Measurements from ENCODE around the gene ADGRL3.
"Not testable (repeated sequence)": the region's sequence is repeated elsewhere in the genome, so short reads cannot be mapped to it uniquely, and the experiment has no call there.

The ADGRL3 gene

DNA sequence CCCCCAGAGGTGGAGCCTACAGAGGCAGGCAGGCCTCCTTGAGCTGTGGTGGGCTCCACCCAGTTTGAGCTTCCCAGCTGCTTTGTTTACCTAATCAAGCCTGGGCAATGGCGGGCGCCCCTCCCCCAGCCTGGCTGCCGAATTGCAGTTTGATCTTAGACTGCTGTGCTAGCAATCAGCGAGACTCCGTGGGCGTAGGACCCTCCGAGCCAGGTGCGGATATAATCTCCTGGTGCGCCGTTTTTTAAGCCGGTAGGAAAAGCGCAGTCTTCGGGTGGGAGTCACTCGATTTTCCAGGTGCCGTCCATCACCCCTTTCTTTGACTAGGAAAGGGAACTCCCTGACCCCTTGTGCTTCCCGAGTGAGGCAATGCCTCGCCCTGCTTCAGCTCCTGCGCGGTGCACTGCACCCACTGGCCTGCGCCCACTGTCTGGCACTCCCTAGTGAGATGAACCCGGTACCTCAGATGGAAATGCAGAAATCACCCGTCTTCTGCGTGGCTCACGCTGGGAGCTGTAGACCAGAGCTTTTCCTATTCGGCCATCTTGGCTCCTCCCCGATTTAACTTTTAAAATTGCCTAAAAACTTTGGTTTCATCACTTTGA is 446.7 kb downstream of the ADGRL3 start:
- peak in 2 of 42 donors; percentile 19 to 41 for DNase-seq
- intact Hi-C loops (cut with DNase I), result not testable (repeated sequence)

DNA sequence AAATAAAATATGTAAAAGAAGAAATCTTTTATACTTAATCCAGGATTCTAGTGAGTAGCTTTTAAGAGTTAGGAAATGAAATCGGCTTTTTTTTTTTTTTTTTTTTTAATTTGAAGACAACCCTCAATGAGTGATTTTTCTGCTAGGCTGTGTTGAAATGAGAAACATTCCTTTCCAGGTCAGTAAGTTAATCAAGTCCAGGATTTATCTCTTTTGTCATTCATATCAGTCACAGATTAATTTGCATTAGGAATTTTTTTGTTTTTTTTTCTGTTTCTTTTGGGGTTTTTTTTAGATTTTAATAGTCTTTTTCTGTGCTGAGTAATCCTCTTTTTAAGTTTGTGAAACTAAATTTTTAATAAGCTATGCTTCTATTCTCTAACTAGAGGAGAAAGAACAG is 448.1 kb downstream of the ADGRL3 start:
- intact Hi-C loops (cut with DNase I), result no loop called here

DNA sequence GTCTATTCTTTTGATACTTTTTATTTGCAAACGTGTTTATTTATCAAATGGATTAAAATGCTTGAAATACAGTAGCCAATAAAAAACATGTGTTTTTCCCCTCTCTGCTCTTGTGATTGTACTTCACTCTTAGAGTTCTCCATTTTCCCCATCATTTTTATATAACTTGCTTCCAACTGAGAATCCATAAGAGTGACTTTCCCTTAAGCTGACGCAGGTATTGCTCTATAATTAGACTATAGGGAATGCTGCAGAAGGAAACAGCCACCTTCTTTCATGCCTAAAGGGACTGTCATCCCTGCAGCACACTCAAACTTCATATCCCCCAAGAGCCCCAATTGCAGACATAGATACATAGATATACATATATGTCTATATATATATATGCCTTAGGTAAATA is 456.9 kb downstream of the ADGRL3 start:
- DNase-seq, result no peak
- intact Hi-C loops (cut with DNase I), result no loop called here

More for the DNA sequence above, 448.1 kb downstream of the ADGRL3 start:
- no peak for DNase-seq

DNA sequence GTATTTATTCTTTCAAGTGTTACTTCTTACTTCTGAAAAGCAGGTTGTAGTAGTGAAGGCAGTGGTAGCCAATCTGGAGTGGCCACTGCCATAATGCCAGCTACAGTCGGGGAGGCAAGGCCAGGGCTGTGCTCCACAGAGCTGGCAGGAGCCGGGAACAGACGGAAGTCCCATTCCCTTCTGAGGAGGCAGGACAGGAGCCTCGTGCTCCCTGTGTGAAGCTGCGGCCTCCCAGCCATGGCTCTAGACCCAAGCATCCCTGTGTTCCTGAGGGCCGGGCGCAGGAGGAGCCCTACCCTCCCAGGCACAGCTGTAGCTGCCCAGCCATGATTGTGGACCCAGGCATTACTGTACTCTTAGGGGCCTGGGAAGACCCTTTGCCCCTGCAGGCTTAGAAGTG is 461.8 kb downstream of the ADGRL3 start:
- DNase-seq, result no peak
- intact Hi-C loops (cut with DNase I), result no loop called here

DNA sequence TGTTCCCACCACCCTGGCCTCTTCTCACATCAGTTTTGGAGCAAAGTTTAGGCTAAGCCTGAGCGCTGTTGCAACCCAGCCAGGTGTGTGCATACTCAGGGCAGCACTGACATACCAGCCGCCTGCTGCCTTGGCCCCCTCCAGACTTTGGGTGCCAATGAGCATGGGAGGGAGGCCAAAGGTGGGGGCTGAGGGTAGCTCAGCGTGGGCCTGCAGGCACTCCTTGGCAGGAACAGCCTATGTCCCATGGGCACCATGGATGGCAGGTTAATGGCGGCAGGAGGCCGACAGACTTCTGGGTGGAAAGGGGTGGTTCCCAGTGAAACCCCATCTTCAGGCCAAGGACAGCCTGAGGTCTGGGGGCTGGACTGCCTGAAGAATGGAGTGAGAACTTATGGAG is 462.2 kb downstream of the ADGRL3 start:
- intact Hi-C loops (cut with DNase I), result no loop called here
- DNase-seq, result no peak

DNA sequence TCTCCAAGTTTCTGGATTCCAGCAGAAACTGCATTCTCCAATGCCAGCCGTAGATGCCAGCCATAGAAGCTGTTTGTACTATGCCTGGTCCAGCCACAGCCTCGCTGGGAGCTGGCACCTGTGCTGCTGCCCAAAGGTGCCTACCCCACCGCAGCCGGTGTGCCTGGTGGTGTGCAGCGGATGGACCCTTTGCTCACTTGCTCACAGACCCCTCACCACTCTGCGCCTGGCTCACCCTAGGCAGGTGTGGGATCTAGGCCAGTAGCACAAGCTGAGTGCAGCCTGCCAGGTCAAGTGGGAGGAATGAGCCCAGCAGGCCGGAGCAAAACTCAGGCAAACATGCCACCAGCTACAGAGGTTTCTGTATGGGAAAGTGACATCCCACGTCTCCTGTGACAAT is 463.2 kb downstream of the ADGRL3 start:
- DNase-seq, result no peak
- intact Hi-C loops (cut with DNase I), result no loop called here

DNA sequence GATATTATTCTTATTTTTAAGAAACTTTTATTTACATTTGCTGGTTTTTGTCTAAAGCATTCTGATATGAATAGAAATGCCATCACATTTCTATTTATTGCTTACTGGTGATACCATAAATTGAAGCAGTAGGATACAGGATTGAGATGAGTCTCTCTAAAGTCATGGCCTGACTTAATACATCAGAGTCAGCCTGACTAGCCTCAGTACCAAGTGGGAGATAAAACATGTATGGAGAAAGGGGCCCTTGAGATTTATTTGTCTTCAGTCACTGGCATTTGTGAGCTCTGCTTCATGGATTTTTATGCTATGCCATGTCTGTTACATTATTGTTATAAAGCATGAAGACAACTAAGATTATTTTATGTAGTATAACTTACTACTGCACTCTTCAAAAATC is 465.5 kb downstream of the ADGRL3 start:
- no peak for DNase-seq
- intact Hi-C loops (cut with DNase I), result no loop called here

DNA sequence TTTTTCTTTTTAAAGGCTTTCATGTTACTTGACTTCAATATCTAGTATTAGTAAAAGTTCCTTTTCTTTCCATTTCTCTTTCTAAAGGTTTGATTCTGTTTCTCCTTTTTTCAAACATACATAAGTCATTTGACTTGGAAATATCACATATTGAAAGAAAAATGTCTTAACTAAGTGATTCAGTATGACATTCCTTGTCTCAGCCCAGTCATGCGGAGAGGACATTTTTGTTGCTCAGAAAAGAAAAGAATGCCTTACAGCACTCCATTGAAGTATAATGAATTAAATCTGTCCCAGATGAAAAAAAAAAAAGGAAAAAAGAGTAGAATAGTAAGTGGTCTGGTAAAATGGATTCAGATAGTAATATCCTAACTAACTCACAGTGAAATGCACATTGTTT is 466.1 kb downstream of the ADGRL3 start:
- intact Hi-C loops (cut with DNase I), result no loop called here
- DNase-seq, result peak in 1 of 42 donors; percentile 13

DNA sequence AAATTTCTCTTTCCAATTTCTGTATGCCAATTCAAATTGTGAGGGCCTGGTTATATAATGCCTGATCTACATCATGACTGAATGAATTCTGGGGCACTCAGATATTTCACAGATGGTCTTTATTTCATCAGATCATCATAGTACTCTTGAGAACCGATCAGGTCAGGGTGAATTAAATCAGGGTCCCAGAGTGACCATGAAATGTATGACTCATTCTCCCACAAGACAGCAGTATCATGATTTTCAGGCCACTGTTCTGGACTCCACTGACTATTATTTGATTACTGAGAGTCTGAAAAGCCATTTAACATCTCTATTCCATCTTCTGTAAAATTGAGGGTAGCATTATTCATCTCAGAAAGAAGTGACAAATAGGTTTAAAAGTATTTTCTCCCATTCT is 471.5 kb downstream of the ADGRL3 start:
- no peak for DNase-seq
- intact Hi-C loops (cut with DNase I), result no loop called here

DNA sequence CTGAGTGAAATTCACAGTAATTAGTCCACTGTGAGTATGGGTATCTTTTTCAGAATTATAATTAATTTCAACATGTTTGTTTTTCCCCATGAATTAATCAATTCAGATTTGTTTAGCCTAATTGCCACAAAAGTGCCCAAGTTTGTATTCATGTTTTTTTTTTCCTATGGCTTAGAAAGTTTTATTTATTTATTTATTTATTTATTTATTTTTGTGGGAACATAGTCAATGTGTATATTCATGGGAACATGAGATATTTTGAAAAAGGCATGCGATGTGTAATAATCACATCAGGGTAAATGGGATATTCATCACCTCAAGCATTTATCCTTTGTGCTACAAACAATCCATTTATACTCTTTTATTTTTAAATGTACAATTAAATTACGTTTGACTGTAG is 475.3 kb downstream of the ADGRL3 start:
- intact Hi-C loops (cut with DNase I), result no loop called here
- DNase-seq, result no peak

DNA sequence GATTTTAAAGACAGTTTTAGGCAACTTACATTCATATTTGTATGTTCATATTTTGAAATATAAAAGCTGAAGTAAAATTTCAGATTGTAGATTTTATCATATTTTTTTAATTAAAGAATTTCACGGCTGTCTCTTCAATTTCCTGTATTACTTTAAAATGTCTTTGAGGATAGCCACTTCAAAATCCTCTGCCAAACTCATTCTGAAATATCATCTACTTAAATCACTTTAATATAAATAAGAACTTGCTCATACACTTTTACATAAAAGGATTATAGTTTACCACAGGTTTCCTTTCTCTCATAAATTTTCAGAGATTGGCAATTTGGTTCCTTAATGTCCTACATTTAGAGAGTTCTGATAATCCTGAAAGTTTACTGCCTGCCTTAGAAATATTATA is 478.2 kb downstream of the ADGRL3 start:
- no peak for DNase-seq
- intact Hi-C loops (cut with DNase I), result no loop called here

DNA sequence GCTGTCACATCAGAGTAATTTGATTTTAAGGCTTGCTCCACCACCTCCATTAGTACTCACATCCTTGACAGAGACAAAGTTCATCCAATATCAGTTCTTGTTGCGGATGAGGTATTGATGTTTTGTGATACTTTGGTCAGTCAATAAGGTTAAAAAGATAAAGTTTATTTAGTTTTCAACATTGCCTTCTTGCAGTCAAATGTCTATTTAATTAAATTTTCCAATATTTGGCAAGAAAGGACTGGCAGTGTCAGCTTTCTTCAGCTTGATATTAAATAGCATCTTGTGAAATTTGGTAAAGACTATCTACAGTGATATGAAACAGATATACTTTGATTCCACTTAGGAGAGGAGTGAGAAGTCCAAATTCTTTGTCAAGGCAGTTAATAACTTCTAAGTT is 493.4 kb downstream of the ADGRL3 start:
- intact Hi-C loops (cut with DNase I), result no loop called here
- no peak for DNase-seq

DNA sequence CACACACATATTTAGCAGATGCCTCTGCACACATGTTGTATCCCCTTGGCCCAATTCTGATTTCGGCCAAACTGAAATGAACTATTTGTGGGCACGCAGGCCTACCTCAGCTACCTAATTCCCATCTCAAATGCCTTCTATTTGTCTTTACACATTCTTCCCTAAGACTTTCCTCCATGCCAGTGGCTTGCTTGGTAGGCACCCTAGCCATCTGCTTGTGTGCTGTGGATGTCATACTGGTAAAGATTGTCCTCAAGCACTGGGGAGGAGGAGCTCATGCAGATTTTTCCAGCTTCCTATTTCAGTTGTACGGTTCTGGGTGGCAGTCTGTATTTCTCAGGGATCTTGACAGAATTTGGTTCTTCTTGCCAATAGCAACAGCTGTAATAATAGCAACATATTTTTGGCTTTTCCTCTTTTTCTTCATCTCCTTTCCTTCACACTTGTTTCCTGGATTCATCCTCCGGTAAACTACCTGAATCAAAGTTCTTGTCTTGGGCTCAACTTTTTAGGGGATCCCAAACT is 514.3 kb downstream of the ADGRL3 start:
- intact Hi-C loops (cut with DNase I), result no loop called here
- DNase-seq, result no peak

DNA sequence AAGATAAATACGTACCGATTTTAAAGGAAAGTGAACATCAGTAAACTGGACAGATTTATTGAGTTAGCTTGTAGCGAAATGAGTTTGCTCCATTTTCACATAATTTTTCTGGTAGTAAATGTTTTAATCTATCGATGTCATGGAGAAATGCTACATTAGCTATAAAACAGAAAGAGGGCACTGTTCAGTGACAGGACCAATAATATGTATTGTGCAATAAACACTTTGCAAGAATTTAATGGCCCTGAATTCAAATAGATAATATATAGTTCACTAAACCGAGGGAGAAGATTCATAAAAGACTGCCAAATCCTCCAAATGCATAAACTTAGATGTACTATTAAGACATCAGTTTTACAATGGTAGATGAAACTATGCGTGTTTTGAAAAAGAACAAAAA is 516.3 kb downstream of the ADGRL3 start:
- intact Hi-C loops (cut with DNase I), result no loop called here
- no peak for DNase-seq

DNA sequence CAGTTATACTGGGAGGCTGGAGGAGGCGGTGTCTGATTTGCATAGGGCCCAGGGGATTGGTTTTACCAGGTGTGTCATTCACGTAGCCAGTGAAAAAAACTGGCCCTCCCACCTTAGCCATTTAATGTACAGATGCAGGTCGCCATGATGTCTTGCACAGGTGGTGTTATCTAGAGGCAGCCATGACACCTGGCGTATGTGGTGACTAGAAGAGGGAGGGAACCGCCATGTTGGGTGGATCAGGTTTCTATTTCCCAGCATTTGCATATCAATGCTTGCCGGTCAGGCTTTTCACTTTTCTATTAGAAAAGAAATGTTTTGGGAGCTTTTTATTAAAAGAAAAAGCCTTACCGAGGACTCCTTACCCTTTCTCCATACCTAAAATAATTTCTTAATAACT is 523.4 kb downstream of the ADGRL3 start:
- intact Hi-C loops (cut with DNase I), result no loop called here
- DNase-seq, result no peak

DNA sequence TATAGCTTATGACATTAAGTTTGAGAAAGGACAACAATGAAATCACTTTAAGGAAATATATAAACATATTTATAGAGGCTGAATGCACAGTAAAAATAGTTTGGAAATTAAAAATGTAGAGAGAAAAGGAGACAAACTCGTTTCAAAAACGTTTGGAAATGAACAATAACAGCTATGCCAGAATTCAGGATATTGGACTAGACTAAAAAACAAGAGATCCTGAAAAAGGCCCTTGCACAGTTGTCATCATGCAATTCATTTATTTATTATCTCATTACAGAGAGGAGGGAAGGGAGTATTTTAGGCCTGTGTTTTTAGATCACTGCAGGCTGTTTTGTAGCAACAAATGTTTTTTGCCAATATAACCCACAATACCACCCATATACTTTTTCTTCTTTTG is 527.2 kb downstream of the ADGRL3 start:
- no peak for DNase-seq
- intact Hi-C loops (cut with DNase I), result no loop called here

DNA sequence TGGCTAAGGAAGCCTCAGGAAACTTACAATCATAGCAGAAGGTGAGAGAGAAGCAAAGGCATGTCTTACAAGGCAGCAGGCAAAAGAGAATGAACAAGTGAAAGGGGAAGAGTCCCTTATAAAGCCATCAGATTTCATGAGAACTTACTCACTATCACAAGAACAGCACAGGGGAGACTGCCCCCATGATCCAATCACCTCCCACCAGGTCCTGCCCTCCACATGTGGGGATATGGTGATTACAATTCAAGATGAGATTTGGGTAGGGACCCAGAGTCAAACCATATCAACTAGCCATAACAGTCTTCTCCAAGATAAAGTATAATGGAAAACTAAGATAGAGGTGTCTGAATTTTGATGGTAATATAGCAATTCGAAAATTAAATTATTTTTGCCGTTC is 534.3 kb downstream of the ADGRL3 start:
- DNase-seq, result no peak
- intact Hi-C loops (cut with DNase I), result no loop called here

DNA sequence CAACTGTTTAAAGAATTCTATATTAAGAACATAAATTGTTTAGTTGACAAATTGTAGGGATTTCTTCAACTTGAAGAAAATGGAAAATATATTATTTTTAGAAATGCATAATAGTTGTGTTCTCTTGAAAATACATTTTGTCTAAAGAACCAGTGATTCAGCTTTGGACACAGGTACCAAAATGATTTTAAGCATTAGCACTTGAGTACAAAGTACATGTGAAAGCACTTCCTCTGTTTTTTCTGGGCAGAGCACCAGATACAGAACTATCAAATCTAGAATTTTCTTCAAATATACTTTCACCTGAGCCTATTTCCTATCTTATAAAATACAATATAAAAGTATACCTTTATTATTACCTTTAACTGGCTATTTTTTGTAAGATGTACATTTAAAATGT is 539.8 kb downstream of the ADGRL3 start:
- intact Hi-C loops (cut with DNase I), result no loop called here
- no peak for DNase-seq

DNA sequence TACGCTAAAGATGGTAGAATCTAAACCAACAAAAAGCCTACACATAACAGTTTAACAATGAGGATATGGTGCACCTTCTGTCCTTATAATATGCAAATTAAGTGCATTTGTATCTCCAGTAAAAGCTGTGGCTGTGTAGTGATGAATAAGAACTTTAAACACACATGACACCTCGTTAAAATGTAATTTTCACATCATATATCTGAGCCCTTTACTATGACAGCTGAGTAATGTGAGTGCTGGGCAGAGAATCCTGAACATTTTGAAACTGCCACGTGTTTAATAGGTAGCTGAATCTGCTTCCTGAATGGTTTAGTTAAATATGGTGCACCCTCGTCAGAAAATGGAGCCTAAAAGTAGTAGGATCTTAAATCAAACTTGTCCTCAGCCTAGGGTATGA is 540.8 kb downstream of the ADGRL3 start:
- DNase-seq, result peak in 1 of 42 donors; percentile 6
- intact Hi-C loops (cut with DNase I), result no loop called here

DNA sequence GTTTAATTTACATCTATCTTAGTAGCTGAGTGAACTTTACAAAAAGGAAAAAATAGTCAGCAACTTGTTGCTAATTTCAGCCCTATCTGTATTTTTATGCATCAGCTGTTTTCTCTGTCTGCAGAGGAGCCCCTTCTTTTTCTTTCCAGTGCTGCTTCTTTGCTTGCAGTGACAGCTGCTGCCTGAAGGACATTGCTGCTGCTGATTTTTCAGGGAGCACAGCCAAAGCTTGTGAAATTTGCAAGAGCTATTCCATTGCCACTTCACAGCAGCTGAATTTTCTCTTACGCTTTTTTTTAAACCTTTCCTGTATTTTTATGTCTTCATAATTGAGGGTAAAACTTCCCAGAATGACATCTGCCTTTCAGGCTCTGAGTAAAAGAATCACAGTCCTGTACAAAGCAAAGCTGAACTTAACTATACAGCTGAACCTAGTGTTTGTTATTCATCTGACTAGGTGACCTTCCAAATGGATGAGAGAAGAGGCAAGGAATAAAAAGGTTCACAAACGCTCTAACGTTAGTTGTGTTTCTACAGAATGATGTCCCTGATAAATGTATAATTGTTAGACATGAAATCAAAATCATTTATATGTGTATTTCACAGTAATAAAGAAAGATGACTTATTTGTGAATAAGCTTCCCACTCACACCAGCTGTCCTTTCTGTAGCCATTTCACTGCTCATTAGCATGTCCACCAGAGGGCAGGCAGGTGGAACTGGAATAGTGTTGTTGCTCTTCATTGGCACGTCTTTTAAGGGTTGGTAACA is 541.4 kb downstream of the ADGRL3 start:
- intact Hi-C loops (cut with DNase I), result no loop called here
- peak in 19 of 42 donors; percentile 8 to 48 (median 26) for DNase-seq

DNA sequence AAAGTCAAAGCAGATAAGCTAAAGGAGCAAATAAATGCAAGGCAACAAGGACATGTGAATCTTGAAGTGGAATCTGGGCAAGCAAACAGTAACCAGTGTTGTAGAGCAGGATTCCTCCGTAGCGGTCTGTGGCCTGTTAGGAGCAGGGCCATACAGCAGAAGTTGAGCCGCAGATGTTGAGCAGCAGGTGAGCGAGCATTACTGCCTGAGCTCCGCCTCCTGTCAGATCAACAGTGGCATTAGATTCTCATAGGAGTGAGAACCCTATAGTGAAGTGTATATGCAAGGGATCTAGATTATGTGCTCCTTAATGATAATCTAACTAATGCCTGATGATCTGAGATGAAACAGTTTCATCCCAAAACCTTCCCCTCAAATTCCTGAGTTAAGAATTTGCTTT is 550.7 kb downstream of the ADGRL3 start:
- intact Hi-C loops (cut with DNase I), result no loop called here
- no peak for DNase-seq
